Skeletal muscle tissue (tissue), 4 donors: ENCODE data around the gene TASL. TPM values are rescaled to one million over a fixed set of nuclear protein-coding genes. Genes with fewer than 3 reads are reported as not detected.
"Not testable (repeated sequence)": the region's sequence is repeated elsewhere in the genome, so short reads cannot be mapped to it uniquely, and the experiment has no call there.

Experiments
- H3K27ac ChIP-seq: one replicate; pipeline ENCODE4 v1.7.0; 2013; ENCODE audit warnings: mild to moderate bottlenecking, low read depth, low read length, inconsistent platforms
- H3K27me3 ChIP-seq, 3 donors: one replicate each; pipeline ENCODE4 v1.7.0; 2013; ENCODE audit warnings: low read length in 3 of 3; ENCODE audit not compliant: control insufficient read depth in 3 of 3, insufficient read depth in 3 of 3
- H3K36me3 ChIP-seq, 3 donors: one replicate each; pipeline ENCODE4 v1.7.0; 2013; ENCODE audit warnings: low read length in 3 of 3; ENCODE audit not compliant: control insufficient read depth in 3 of 3, insufficient read depth in 3 of 3
- H3K4me1 ChIP-seq, 3 donors: one replicate each; pipeline ENCODE4 v1.7.0; 2013; ENCODE audit warnings: low read length in 3 of 3, mild to moderate bottlenecking in 3 of 3; ENCODE audit not compliant: control insufficient read depth in 3 of 3, insufficient read depth in 3 of 3
- H3K4me3 ChIP-seq, 3 donors: one replicate each; pipeline ENCODE4 v1.7.0; 2013; ENCODE audit warnings: low read length in 3 of 3
- H3K9ac ChIP-seq, 3 donors: one replicate each; pipeline ENCODE4 v1.7.0; 2013; ENCODE audit warnings: low read length in 3 of 3, mild to moderate bottlenecking in 3 of 3, moderate library complexity in 2 of 3, low read depth in 1 of 3
- H3K9me3 ChIP-seq, 3 donors: one replicate each; pipeline ENCODE4 v1.7.0; 2013; ENCODE audit warnings: low read length in 3 of 3; ENCODE audit not compliant: control insufficient read depth in 3 of 3
- total RNA-seq: library from RNA; depleted of rRNA; stranded (reverse); fragments of >200 nt; gene quantifications from one replicate; pipeline ENCODE4 v1.2.3, GENCODE V29; 2014
- donor health status: Osteomylitis.

The TASL gene
- total RNA-seq, 1 donor from 2014 or later = 0.52 TPM

DNA sequence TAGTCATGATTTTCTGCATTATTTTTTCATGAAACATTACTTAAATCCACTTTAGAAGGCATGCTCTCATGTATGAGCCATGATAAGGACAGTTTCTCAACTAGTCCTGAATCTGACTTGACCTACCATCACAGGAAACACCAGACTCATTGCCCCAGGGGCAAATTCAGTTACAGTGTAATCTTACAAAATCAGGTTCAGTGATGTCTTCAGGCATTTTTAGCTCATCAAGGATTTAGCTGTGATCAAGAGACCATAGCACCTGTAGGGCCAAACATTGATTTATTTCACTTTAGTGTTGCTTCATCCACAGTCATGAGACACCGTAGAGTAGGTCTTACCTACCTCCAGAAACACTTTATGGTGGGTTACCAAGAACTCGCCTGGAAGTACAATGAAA is 3.1 kb upstream of the TASL start:
- no peaks in the 10 kb centered on the region for H3K4me1 ChIP-seq
- no peak overlapping the region for H3K27ac ChIP-seq
- no peak overlapping the region for H3K4me3 ChIP-seq
- H3K9ac ChIP-seq = no peak overlapping the region
- no peaks in the 10 kb centered on the region for H3K36me3 ChIP-seq
- no peaks in the 10 kb centered on the region for H3K27me3 ChIP-seq
- no peaks in the 10 kb centered on the region for H3K9me3 ChIP-seq

DNA sequence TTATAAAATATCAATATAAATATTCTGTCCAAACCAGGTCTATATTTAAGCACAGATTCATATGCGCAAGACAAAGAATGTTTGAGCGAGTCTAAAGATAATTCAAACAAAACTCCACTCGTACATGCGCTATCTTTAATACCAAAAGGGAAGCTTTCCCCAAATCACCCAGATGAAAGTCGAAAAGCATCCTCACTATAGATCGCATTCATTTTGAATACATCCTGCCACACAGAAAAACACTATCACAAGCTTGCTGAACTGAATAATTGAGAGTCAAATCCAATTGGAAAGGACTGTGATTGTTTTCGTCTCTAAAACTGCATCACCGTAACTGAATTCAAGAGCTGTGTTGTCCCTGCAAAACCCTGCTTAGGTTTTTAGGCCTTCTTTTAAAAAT is 685 bp downstream of the TASL start:
- no peak overlapping the region for H3K4me3 ChIP-seq

DNA sequence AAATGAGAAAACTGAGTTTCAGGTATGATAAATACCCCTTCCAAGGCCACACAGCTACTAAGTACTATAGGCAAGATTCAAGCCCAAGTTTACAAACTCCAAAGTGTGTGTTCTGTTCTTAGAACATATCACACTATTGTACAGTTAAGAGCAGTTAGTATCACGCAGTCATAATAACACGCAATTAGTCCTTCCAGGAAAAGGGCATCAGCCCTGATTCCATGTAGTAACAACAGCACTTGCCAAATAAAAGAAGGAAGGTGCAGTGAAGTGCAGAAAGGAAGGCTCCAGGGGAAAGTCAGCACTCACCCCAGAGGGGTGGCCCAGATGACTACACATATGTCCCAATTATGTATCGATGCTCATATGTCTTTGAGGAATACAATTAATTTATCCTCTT is 4.4 kb downstream of the TASL start:
- Histone ChIP-seq H3K4me1 (no peaks in the 10 kb centered on the region), H3K4me3 (no peak overlapping the region), H3K36me3 (no peaks in the 10 kb centered on the region), H3K9ac (no peak overlapping the region), H3K9me3 (no peaks in the 10 kb centered on the region), H3K27ac (no peak overlapping the region), H3K27me3 (no peaks in the 10 kb centered on the region)

More for the DNA sequence above, 685 bp downstream of the TASL start:
- no peaks in the 10 kb centered on the region for H3K9me3 ChIP-seq
- no peaks in the 10 kb centered on the region for H3K36me3 ChIP-seq
- H3K27me3 ChIP-seq = no peaks in the 10 kb centered on the region
- no peaks in the 10 kb centered on the region for H3K4me1 ChIP-seq
- no peak overlapping the region for H3K9ac ChIP-seq
- peak overlapping the region; percentile 11 for H3K27ac ChIP-seq

DNA sequence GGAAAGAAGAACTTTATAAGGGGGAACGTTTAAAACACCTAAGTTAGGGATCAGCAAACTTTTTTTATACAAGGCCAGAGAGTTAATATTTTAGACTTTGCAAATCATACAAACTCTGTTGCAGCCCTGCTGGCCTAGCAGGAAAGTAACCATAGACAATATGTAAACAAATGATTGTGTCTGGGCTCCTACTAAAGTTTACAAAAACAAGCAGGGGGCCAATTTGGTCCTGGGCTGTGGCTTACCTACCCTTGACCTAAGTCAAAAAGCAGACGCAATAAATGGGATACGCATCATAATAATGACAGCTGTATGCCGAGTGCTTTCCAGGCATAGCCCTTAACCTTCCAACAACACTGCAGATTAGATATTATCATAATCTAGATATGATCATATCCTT is 4.9 kb downstream of the TASL start:
- no peak overlapping the region for H3K27ac ChIP-seq
- no peak overlapping the region for H3K9ac ChIP-seq
- no peaks in the 10 kb centered on the region for H3K36me3 ChIP-seq
- no peaks in the 10 kb centered on the region for H3K4me1 ChIP-seq
- H3K4me3 ChIP-seq = no peak overlapping the region
- H3K9me3 ChIP-seq = no peaks in the 10 kb centered on the region
- no peaks in the 10 kb centered on the region for H3K27me3 ChIP-seq

DNA sequence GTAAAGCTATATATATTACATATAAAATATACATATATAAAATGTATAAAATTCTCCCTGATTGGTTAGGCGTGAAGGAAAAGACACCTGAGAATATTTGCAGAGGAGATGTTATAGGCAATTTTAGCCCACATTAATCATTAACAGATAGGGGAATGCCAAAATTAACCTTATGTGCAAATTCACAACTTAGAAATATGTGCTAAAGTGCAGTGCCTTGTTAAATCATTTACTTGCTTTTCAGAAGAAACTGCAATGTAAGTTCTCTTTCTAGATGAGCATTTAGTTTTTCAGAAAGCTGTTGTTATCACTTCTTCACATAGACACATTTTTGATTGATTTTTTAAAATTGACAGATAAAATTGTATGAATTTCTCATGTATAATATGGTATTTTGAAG is 5.6 kb downstream of the TASL start:
- H3K27ac ChIP-seq = no peak overlapping the region
- H3K4me3 ChIP-seq = no peak overlapping the region
- no peaks in the 10 kb centered on the region for H3K4me1 ChIP-seq

DNA sequence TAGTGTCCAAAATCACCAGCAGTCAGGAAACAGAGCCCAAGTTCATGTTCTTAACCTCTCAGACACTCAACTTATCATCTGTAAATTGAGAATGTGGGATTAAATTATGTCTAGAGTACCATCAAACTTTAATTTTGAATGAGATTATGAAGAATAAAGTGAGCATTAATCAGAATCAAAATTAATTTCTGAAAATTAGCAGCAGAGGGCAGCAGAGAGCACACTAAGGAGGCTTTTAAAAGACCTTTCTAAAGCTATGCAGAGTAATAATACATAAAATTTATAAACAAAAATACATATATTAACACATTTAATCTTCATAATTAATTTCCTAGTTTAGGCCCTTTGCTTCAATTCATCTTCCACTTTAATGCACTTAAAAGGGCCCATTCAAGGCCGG is 7.1 kb downstream of the TASL start:
- Histone ChIP-seq H3K9me3 (no peaks in the 10 kb centered on the region), H3K9ac (no peak overlapping the region), H3K36me3 (no peaks in the 10 kb centered on the region), H3K27me3 (no peaks in the 10 kb centered on the region), H3K4me1 (no peaks in the 10 kb centered on the region), H3K4me3 (no peak overlapping the region), H3K27ac (no peak overlapping the region)

More for the DNA sequence above, 5.6 kb downstream of the TASL start:
- Histone ChIP-seq H3K27me3 (no peaks in the 10 kb centered on the region), H3K9me3 (no peaks in the 10 kb centered on the region), H3K36me3 (no peaks in the 10 kb centered on the region), H3K9ac (no peak overlapping the region)

DNA sequence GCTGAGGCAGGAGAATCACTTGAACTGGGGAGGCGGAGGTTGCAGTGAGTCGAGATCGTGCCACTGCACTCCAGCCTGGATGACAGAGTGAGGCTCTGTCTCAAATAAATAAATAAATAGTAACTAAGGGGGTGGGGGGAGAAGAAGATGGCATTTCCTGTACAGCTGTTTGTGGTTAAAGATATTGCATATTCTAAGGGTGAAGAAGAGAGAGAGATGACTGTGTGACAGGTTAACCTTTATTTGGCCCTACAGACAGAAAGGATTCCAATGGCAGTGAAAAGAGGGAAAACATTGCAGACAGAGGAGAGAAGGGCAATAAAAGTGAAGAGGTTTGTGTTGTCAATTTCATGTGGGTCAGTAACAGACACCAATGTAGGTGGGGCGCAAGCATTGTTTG is 9.4 kb downstream of the TASL start:
- Histone ChIP-seq H3K36me3 (no peaks in the 10 kb centered on the region), H3K9me3 (no peaks in the 10 kb centered on the region), H3K9ac (no peak overlapping the region), H3K4me1 (no peaks in the 10 kb centered on the region), H3K27me3 (no peaks in the 10 kb centered on the region), H3K4me3 (no peak overlapping the region), H3K27ac (no peak overlapping the region)

DNA sequence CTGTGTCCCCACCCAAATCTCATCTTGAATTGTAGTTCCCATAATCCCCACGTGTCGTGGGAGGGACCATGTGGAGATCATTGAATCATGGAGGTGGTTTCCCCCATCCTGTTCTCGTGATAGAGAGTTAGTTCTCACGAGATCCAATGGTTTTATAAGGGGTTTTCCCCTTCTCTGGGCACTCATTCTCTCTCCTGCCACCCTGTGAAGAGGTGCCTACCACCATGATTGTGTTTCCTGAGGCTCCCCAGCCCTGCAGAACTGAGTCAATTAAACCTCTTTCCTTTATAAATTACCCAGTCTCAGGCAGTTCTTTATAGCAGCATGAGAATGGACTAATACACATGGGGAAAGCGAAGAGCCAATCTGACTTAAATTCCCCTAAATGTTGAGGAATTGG is 14.5 kb downstream of the TASL start:
- H3K9me3 ChIP-seq, H3K27ac ChIP-seq, H3K4me1 ChIP-seq, H3K27me3 ChIP-seq, H3K36me3 ChIP-seq, H3K4me3 ChIP-seq, H3K9ac ChIP-seq: not testable (repeated sequence)

DNA sequence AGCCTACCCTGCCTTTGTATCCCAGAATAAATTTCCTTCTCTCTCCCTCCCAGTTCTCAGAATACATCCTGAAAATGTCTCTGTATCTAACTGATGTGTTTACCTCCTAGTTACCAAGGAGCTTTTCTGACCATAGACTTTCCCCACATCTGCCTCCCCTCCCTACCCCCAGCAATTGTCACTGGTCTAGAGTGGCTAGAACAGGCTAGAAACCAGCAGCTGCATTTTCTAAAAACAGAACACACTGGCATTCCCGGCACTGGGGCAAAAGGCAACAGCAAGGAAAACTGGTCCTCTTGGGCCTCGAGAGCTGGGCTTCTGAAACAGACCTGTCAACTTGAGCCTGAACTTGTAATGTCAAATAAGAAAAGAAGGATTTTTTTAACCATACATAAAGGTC is 16.4 kb downstream of the TASL start:
- Histone ChIP-seq H3K27ac (no peak overlapping the region), H3K36me3 (no peaks in the 10 kb centered on the region), H3K4me1 (no peaks in the 10 kb centered on the region), H3K4me3 (no peak overlapping the region), H3K9me3 (no peaks in the 10 kb centered on the region), H3K27me3 (no peaks in the 10 kb centered on the region), H3K9ac (no peak overlapping the region)

DNA sequence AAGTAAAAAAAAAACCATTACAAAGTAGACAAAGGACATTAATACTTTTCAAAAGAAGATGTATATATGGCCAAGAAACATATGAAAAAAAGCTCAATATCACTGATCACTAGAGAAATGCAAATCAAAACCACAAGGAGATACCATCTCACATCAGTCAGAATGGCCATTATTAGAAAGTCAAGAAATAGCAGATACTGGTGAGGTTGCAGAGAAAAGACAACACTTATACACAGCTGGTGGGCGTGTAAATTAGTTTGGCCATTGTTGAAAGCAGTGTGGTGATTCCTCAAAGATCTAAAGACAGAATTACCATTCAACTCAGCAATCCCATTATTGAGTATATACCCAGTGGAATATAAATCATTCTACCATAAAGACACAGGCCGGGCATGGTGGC is 39.3 kb downstream of the TASL start:
- Histone ChIP-seq H3K36me3 (no peaks in the 10 kb centered on the region), H3K4me1 (no peaks in the 10 kb centered on the region), H3K9me3 (no peaks in the 10 kb centered on the region), H3K9ac (no peak overlapping the region), H3K27me3 (no peaks in the 10 kb centered on the region), H3K27ac (no peak overlapping the region), H3K4me3 (no peak overlapping the region)

DNA sequence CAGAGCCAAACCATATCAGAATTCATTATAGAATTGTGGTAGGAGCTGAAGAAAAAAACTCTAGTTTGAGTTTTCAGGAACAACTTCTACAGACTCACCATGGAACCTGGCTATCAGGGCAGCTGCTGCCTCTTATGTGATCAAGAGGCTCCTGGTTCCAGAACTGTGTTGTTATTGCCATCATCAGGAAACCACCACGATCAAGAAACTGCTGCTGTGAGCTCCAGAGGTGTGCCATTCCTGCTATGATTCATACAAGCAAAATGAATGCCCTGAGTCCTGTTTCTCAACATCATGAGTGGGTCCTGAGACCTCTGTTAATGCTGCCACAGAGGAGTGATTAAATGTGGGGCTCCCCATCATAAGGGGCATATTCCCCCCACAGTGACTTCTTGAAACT is 43.7 kb downstream of the TASL start:
- no peak overlapping the region for H3K9ac ChIP-seq
- no peaks in the 10 kb centered on the region for H3K9me3 ChIP-seq
- H3K36me3 ChIP-seq = no peaks in the 10 kb centered on the region
- no peaks in the 10 kb centered on the region for H3K27me3 ChIP-seq
- H3K4me1 ChIP-seq = no peaks in the 10 kb centered on the region
- no peak overlapping the region for H3K27ac ChIP-seq
- H3K4me3 ChIP-seq = no peak overlapping the region
